HCT116 (cell line): ENCODE results near the gene ZNF488. TPM values are rescaled to one million over a fixed set of nuclear protein-coding genes. Genes with fewer than 3 reads are reported as not detected.

Experiments used
- ATAC-seq: fragments of 200-7000 bp; cut with Tn5 transposase; 2 replicates; pipeline ENCODE4 v1.9.1; 2020; ENCODE audit warnings: mild to moderate bottlenecking, moderate library complexity
- BruUV-seq: library from RNA; stranded (reverse); fragments of 400-500 nt; replicated peaks from 2 replicates; lab custom pipeline; 2021; lab: Mats Ljungman, UMichigan
- CTCF ChIA-PET: fragments of 300-600 bp; sonication (Branson Sonifier 250); formaldehyde crosslinking; loops from one replicate; lab custom pipeline; 2021; ENCODE audit warnings: antibody characterized with exemption; lab: Charles Lee
- POLR2A ChIA-PET: fragments of 300-600, 350-600 bp; sonication (Branson Sonifier 250); formaldehyde crosslinking; loops from one replicate; lab custom pipeline; 2021; ENCODE audit warnings: antibody characterized with exemption; lab: Charles Lee
- RAD21 ChIA-PET, 2 experiments: fragments of 300-600 bp; sonication (Branson Sonifier 250); formaldehyde crosslinking; loops; one replicate each; lab custom pipeline; 2023; ENCODE audit warnings: low total read pairs in 2 of 2; ENCODE audit not compliant: uncharacterized antibody in 2 of 2, unreplicated experiment in 2 of 2, low non-redundant PET in 1 of 2; lab: Charles Lee
- DNase-seq: peaks from one replicate; pipeline ENCODE4 v3.0.0-alpha.2; 2010; ENCODE audit warnings: low read depth, low spot score
- H2AFZ ChIP-seq: fragments of 200-600 bp; shearing (Covaris generic), sonication (generic); 2 replicates; pipeline ENCODE4 v1.6.1; 2017; ENCODE audit warnings: low read depth, mixed run types, mixed read lengths, antibody characterized with exemption, low read length; ENCODE audit not compliant: poor library complexity, severe bottlenecking
- H3K27ac ChIP-seq: 2 replicates; pipeline ENCODE4 v1.5.1; 2012; ENCODE audit warnings: low read depth, low read length
- H3K27me3 ChIP-seq: fragments of 200-600 bp; sonication (generic); 2 replicates; pipeline ENCODE4 v1.6.1; 2016; ENCODE audit warnings: mixed run types, low read length, mixed read lengths; ENCODE audit not compliant: insufficient read depth
- H3K36me3 ChIP-seq, 2 experiments: fragments of 200-500 bp in 1 of 2; fragments of 200-600 bp in 1 of 2; sonication (Bioruptor generic) in 1 of 2; sonication (generic) in 1 of 2; 2 replicates each; pipeline versions ENCODE4 v1.5.1 to v1.6.1; 2014 to 2016; ENCODE audit warnings: low read length in 2 of 2, inconsistent platforms in 1 of 2, mixed read lengths in 1 of 2, mixed run types in 1 of 2; ENCODE audit not compliant: insufficient read depth in 2 of 2, control insufficient read depth in 1 of 2
- H3K4me1 ChIP-seq, 2 experiments: fragments of 200-600 bp in 1 of 2; sonication (generic) in 1 of 2; 2 replicates each; pipeline versions ENCODE4 v1.5.1 to v1.6.1; 2012 to 2017; ENCODE audit warnings: low read length in 2 of 2, inconsistent platforms in 1 of 2, mild to moderate bottlenecking in 1 of 2, mixed read lengths in 1 of 2, mixed run types in 1 of 2, moderate library complexity in 1 of 2; ENCODE audit not compliant: insufficient read depth in 2 of 2, control insufficient read depth in 1 of 2
- H3K4me2 ChIP-seq: fragments of 200-600 bp; sonication (generic); 2 replicates; pipeline ENCODE4 v1.6.1; 2017; ENCODE audit warnings: mixed run types, low read length, mixed read lengths
- H3K4me3 ChIP-seq, 2 experiments: fragments of 200-600 bp in 1 of 2; sonication (generic) in 1 of 2; replicated peaks in 1 of 2; 2 replicates each; pipeline ENCODE4 v1.5.1; 2011 to 2016; ENCODE audit warnings: low read length in 2 of 2, control low read depth in 1 of 2, low read depth in 1 of 2, mild to moderate bottlenecking in 1 of 2, mixed read lengths in 1 of 2, mixed run types in 1 of 2
- H3K79me2 ChIP-seq: fragments of 200-600 bp; sonication (generic); 2 replicates; pipeline ENCODE4 v1.6.1; 2017; ENCODE audit warnings: mild to moderate bottlenecking, mixed run types, low read length, moderate library complexity, mixed read lengths; ENCODE audit not compliant: insufficient read depth
- H3K9ac ChIP-seq: fragments of 200-600 bp; sonication (generic); 2 replicates; pipeline ENCODE4 v1.6.1; 2016; ENCODE audit warnings: low read length, mixed read lengths
- H3K9me2 ChIP-seq: fragments of 200-600 bp; sonication (generic), shearing (Covaris generic); 2 replicates; pipeline ENCODE4 v1.6.1; 2017; ENCODE audit warnings: mixed run types, mild to moderate bottlenecking, moderate library complexity; ENCODE audit not compliant: insufficient read depth
- H3K9me3 ChIP-seq, 2 experiments: fragments of 200-500 bp in 1 of 2; fragments of 200-600 bp in 1 of 2; sonication (Bioruptor generic) in 1 of 2; sonication (generic) in 1 of 2; 2 replicates each; pipeline ENCODE4 v1.6.1; 2014 to 2017; ENCODE audit warnings: low read length in 2 of 2, mixed read lengths in 2 of 2, inconsistent platforms in 1 of 2, low read depth in 1 of 2, mild to moderate bottlenecking in 1 of 2, mixed run types in 1 of 2, moderate library complexity in 1 of 2; ENCODE audit not compliant: control insufficient read depth in 1 of 2, insufficient read depth in 1 of 2
- H4K20me1 ChIP-seq: fragments of 200-600 bp; sonication (generic), shearing (Covaris generic); 2 replicates; pipeline ENCODE4 v1.6.1; 2017; ENCODE audit warnings: mixed run types, mild to moderate bottlenecking, moderate library complexity; ENCODE audit not compliant: insufficient read depth
- CBX3 ChIP-seq: IDR thresholded peaks from 2 replicates; pipeline ENCODE4 v1.6.1; 2012; ENCODE audit warnings: low read depth
- CTCF ChIP-seq, 3 experiments: fragments of 200-600 bp in 1 of 3; sonication (generic) in 1 of 3; IDR thresholded peaks in 2 of 3; conservative IDR thresholded peaks in 1 of 3; 2 replicates each; pipeline ENCODE4 v1.5.1; 2012 to 2017; ENCODE audit warnings: low read depth in 2 of 3, low read length in 2 of 3, antibody characterized with exemption in 1 of 3, borderline replicate concordance in 1 of 3, control low read depth in 1 of 3, mild to moderate bottlenecking in 1 of 3, mixed read lengths in 1 of 3, mixed run types in 1 of 3, moderate library complexity in 1 of 3; ENCODE audit not compliant: insufficient read depth in 1 of 3
- EGR1 ChIP-seq: IDR thresholded peaks from 2 replicates; pipeline ENCODE4 v1.6.1; 2012; ENCODE audit warnings: low read depth
- MAX ChIP-seq: IDR thresholded peaks from 2 replicates; pipeline ENCODE4 v1.6.1; 2012
- RAD21 ChIP-seq: IDR thresholded peaks from 2 replicates; pipeline ENCODE4 v1.6.1; 2012; ENCODE audit warnings: low read depth, mild to moderate bottlenecking
- TCF7L2 ChIP-seq: IDR thresholded peaks from 2 replicates; pipeline ENCODE4 v1.7.0; 2011; ENCODE audit warnings: borderline replicate concordance, inconsistent platforms; ENCODE audit not compliant: insufficient read depth, insufficient read length; ENCODE audit errors: extremely low read depth
- intact Hi-C: fragments of 100-400 bp; cut with micrococcal nuclease; formaldehyde crosslinking; loops from 2 replicates; pipeline ENCODE4 v1.10.0; 2022
- total RNA-seq: library from RNA; stranded (reverse); gene quantifications from one replicate; pipeline ENCODE4 v1.2.1, GENCODE V29; 2021; ENCODE audit not compliant: unreplicated experiment
- TF ChIP-seq, protein P1 (sequence below): IDR thresholded peaks from 2 replicates; pipeline ENCODE4 v1.6.1; 2012; ENCODE audit warnings: low read depth
- TF ChIP-seq, protein P2 (sequence below): IDR thresholded peaks from 2 replicates; pipeline ENCODE4 v1.6.1; 2012

ZNF488 gene
- total RNA-seq, 1 experiment from 2014 or later: 3.9 TPM

DNA sequence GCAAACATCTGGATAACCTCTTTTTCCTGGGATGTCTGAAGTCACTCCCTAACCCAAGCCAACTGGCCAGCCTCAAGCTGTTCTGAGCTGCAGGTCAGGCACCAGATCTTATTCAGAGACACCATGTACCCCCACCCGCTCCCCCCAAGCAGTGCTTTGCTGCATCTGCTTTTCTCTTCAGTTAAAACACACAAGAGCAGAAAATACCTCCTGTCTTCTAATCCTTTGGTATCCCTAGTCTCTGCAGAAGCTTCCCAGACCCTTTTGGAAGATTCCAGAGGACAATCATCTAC, 3.0 kb downstream of the ZNF488 start:
- CTCF ChIA-PET: no interaction called here
- intact Hi-C loops: no loop called here
- no peak overlapping the region for H2AFZ ChIP-seq
- DNase-seq: no peak
- peaks cover 18 to 20% of the 10 kb centered on the region in 2 experiments for H3K4me1 ChIP-seq
- no peak overlapping the region for H3K9ac ChIP-seq
- no peak overlapping the region for H3K4me2 ChIP-seq
- no peaks in the 10 kb centered on the region for H4K20me1 ChIP-seq
- POLR2A ChIA-PET: no interaction called here
- no peak for TF ChIP-seq EGR1
- no peak for TF ChIP-seq RAD21
- TF ChIP-seq TCF7L2: no peak
- no peak for TF ChIP-seq CTCF (IDR thresholded peaks at IDR 0.05 in 2 of 3, conservative IDR thresholded peaks at IDR 0.05 in 1 of 3; ENCODE audit: borderline replicate concordance in 1 of 3, insufficient read depth in 1 of 3, low read depth in 2 of 3, low read length in 2 of 3)
- TF ChIP-seq, protein P1, sequence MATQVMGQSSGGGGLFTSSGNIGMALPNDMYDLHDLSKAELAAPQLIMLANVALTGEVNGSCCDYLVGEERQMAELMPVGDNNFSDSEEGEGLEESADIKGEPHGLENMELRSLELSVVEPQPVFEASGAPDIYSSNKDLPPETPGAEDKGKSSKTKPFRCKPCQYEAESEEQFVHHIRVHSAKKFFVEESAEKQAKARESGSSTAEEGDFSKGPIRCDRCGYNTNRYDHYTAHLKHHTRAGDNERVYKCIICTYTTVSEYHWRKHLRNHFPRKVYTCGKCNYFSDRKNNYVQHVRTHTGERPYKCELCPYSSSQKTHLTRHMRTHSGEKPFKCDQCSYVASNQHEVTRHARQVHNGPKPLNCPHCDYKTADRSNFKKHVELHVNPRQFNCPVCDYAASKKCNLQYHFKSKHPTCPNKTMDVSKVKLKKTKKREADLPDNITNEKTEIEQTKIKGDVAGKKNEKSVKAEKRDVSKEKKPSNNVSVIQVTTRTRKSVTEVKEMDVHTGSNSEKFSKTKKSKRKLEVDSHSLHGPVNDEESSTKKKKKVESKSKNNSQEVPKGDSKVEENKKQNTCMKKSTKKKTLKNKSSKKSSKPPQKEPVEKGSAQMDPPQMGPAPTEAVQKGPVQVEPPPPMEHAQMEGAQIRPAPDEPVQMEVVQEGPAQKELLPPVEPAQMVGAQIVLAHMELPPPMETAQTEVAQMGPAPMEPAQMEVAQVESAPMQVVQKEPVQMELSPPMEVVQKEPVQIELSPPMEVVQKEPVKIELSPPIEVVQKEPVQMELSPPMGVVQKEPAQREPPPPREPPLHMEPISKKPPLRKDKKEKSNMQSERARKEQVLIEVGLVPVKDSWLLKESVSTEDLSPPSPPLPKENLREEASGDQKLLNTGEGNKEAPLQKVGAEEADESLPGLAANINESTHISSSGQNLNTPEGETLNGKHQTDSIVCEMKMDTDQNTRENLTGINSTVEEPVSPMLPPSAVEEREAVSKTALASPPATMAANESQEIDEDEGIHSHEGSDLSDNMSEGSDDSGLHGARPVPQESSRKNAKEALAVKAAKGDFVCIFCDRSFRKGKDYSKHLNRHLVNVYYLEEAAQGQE: no peak
- TF ChIP-seq CBX3: no peak
- TF ChIP-seq, protein P2, sequence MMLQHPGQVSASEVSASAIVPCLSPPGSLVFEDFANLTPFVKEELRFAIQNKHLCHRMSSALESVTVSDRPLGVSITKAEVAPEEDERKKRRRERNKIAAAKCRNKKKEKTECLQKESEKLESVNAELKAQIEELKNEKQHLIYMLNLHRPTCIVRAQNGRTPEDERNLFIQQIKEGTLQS: no peak
- TF ChIP-seq MAX: no peak
- H3K9me2 ChIP-seq: no peaks in the 10 kb centered on the region
- H3K79me2 ChIP-seq: no peaks in the 10 kb centered on the region
- H3K27me3 ChIP-seq: no peaks in the 10 kb centered on the region
- no peak overlapping the region for H3K4me3 ChIP-seq
- RAD21 ChIA-PET: no interaction called here
- no peak for ATAC-seq
- H3K9me3 ChIP-seq: no peaks in the 10 kb centered on the region
- no peaks in the 10 kb centered on the region for H3K36me3 ChIP-seq
- no peak overlapping the region for H3K27ac ChIP-seq
- no TSS peak for BruUV-seq
